ENCODE results near the gene TBC1D2. TPM values are rescaled to one million over a fixed set of nuclear protein-coding genes. Genes with fewer than 3 reads are reported as not detected.

TBC1D2 gene
- total RNA-seq, 1 donor from 2014 or later, result 2.7 TPM

- peaks cover 7% of the 10 kb centered on the region for H3K4me1 Mint-ChIP-seq
- no peaks in the 10 kb centered on the region for H3K36me3 Mint-ChIP-seq (ENCODE audit: low read depth)
- H3K27me3 Mint-ChIP-seq, result no peaks in the 10 kb centered on the region
- H3K9me3 Mint-ChIP-seq, result no peaks in the 10 kb centered on the region
- no peak for DNase-seq
- ATAC-seq (ENCODE audit: low read depth), result no peak
- H3K4me3 Mint-ChIP-seq, result no peak overlapping the region
- ChIA-PET CTCF (no interaction called here), POLR2A (no interaction called here)
- TF ChIP-seq CTCF (IDR thresholded peaks at IDR 0.05), result no peak
- H3K27ac Mint-ChIP-seq, result no peak overlapping the region
- intact Hi-C loops (cut with micrococcal nuclease), result loop anchor here (5.0 kb wide), 1 partner anchor 36 kb away; no protein-coding TSS in a partner anchor
These were observed 87.2 kb downstream of the TBC1D2 start for GRCh38 chr9:98168153-98168780.

GRCh38 chr9:98164912-98165311 is 90.5 kb downstream of the TBC1D2 start:
- Mint-ChIP-seq H3K27ac (no peak overlapping the region), H3K4me1 (peaks cover 7% of the 10 kb centered on the region), H3K9me3 (no peaks in the 10 kb centered on the region), H3K27me3 (no peaks in the 10 kb centered on the region), H3K4me3 (no peak overlapping the region), H3K36me3 (ENCODE audit: low read depth) (no peaks in the 10 kb centered on the region)
- TF ChIP-seq CTCF (IDR thresholded peaks at IDR 0.05), result no peak
- ATAC-seq (ENCODE audit: low read depth) (no peak), DNase-seq (no peak)
- POLR2A ChIA-PET, result no interaction called here
- CTCF ChIA-PET, result no interaction called here
- intact Hi-C loops (cut with micrococcal nuclease), result loop anchor here (5.0 kb wide), 1 partner anchor 33 kb away; no protein-coding TSS in a partner anchor

GRCh38 chr9:98162613-98163012 is 92.8 kb downstream of the TBC1D2 start:
- ChIA-PET POLR2A (interaction anchor here (0.6 kb wide), 1 partner anchor 61 kb away, joined by 7 read pairs; no protein-coding TSS in a partner anchor), CTCF (no interaction called here)
- TF ChIP-seq CTCF (IDR thresholded peaks at IDR 0.05), result no peak
- H3K36me3 Mint-ChIP-seq (ENCODE audit: low read depth), result no peaks in the 10 kb centered on the region
- no peak overlapping the region for H3K27ac Mint-ChIP-seq
- H3K4me1 Mint-ChIP-seq, result no peaks in the 10 kb centered on the region
- ATAC-seq (ENCODE audit: low read depth) (no peak), DNase-seq (no peak)
- no peaks in the 10 kb centered on the region for H3K9me3 Mint-ChIP-seq
- H3K4me3 Mint-ChIP-seq, result no peak overlapping the region
- H3K27me3 Mint-ChIP-seq, result no peaks in the 10 kb centered on the region
- intact Hi-C loops (cut with micrococcal nuclease), result no loop called here

- POLR2A ChIA-PET, result interaction anchor here (0.6 kb wide), 1 partner anchor 60 kb away, joined by 7 read pairs; no protein-coding TSS in a partner anchor
- DNase-seq, result no peak
- Mint-ChIP-seq H3K4me3 (no peak overlapping the region), H3K27me3 (no peaks in the 10 kb centered on the region), H3K9me3 (no peaks in the 10 kb centered on the region), H3K4me1 (no peaks in the 10 kb centered on the region), H3K36me3 (ENCODE audit: low read depth) (no peaks in the 10 kb centered on the region), H3K27ac (no peak overlapping the region)
- ATAC-seq (ENCODE audit: low read depth), result no peak
- intact Hi-C loops (cut with micrococcal nuclease), result no loop called here
- CTCF ChIA-PET, result no interaction called here
- TF ChIP-seq CTCF (IDR thresholded peaks at IDR 0.05), result no peak
These were observed 93.6 kb downstream of the TBC1D2 start for GRCh38 chr9:98161851-98162250.

GRCh38 chr9:98159790-98160189 is 95.7 kb downstream of the TBC1D2 start:
- Mint-ChIP-seq H3K27ac (no peak overlapping the region), H3K9me3 (no peaks in the 10 kb centered on the region), H3K4me1 (no peaks in the 10 kb centered on the region), H3K36me3 (ENCODE audit: low read depth) (no peaks in the 10 kb centered on the region), H3K4me3 (no peak overlapping the region), H3K27me3 (no peaks in the 10 kb centered on the region)
- intact Hi-C loops (cut with micrococcal nuclease), result no loop called here
- CTCF ChIA-PET, result no interaction called here
- no peak for DNase-seq
- ATAC-seq (ENCODE audit: low read depth), result no peak
- no peak for TF ChIP-seq CTCF (IDR thresholded peaks at IDR 0.05)
- POLR2A ChIA-PET, result no interaction called here
